ENCODE measurements around the gene PRR16.

GRCh38 chr5:120624021-120624563 lies 160.0 kb downstream of the PRR16 start:
- TF ChIP-seq EZH2phosphoT487 (conservative IDR thresholded peaks at IDR 0.05; ENCODE audit: low read length), result no peak
- TF ChIP-seq, protein P1, sequence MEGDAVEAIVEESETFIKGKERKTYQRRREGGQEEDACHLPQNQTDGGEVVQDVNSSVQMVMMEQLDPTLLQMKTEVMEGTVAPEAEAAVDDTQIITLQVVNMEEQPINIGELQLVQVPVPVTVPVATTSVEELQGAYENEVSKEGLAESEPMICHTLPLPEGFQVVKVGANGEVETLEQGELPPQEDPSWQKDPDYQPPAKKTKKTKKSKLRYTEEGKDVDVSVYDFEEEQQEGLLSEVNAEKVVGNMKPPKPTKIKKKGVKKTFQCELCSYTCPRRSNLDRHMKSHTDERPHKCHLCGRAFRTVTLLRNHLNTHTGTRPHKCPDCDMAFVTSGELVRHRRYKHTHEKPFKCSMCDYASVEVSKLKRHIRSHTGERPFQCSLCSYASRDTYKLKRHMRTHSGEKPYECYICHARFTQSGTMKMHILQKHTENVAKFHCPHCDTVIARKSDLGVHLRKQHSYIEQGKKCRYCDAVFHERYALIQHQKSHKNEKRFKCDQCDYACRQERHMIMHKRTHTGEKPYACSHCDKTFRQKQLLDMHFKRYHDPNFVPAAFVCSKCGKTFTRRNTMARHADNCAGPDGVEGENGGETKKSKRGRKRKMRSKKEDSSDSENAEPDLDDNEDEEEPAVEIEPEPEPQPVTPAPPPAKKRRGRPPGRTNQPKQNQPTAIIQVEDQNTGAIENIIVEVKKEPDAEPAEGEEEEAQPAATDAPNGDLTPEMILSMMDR (IDR thresholded peaks at IDR 0.05; ENCODE audit: insufficient read depth, low read length, poor library complexity, severe bottlenecking), result no peak
